ENCODE data around the gene COMMD6.
A peak's percentile ranks its signal among the peaks of the same experiment; 100 is the strongest.

Gene COMMD6

DNA sequence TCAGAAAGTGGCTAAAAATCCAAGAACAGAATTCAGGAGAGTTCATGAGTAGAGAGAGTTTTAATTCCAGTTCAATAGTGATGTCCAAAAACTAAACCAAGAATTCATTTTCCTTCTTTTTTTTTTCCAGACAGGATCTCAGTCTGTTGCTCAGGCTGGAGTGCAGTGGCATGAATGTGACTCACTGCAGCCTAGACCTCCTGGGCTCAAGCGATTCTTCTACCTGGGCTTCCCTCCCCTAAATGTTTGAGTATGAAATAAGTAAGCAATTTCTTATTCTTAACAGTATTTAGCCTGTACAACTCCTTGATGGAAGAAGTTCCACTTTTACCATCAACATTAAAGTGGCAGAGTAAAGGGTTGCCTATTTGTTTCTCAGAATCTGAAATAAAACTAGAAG is 3.8 kb downstream of the COMMD6 start:
- Histone ChIP-seq H3K4me3 (no peak overlapping the region), H4K20me1 (peaks cover 9% of the 10 kb centered on the region; the same call in 1 of the 2 replicates), H3K4me1 (peaks cover 42% of the 10 kb centered on the region), H3K27me3 (no peaks in the 10 kb centered on the region), H3K27ac (no peak overlapping the region), H3K4me2 (no peak overlapping the region), H3K9me3 (no peaks in the 10 kb centered on the region), H3K36me3 (peaks cover 39% of the 10 kb centered on the region), H3K9ac (no peak overlapping the region)
- TF ChIP-seq Cebpa-rat (IDR thresholded peaks at IDR 0.05), result no peak

GRCh38 chr13:75530549-75530961 is 7.1 kb downstream of the COMMD6 start:
- no peak for TF ChIP-seq Cebpa-rat (IDR thresholded peaks at IDR 0.05)
- peaks cover 23% of the 10 kb centered on the region for H3K4me1 ChIP-seq
- peaks cover 9% of the 10 kb centered on the region; the same call in 1 of the 2 replicates for H4K20me1 ChIP-seq
- peak overlapping the region; percentile 45; the same call in 1 of the 2 replicates for H3K4me2 ChIP-seq
- no peaks in the 10 kb centered on the region for H3K27me3 ChIP-seq
- peaks cover 55% of the 10 kb centered on the region for H3K36me3 ChIP-seq
- H3K9ac ChIP-seq, result no peak overlapping the region
- H3K9me3 ChIP-seq, result 0 out of 2 replicates have a peak, but pooled peaks cover 6% of the 10 kb centered on the region
- H3K27ac ChIP-seq, result no peak overlapping the region
- H3K4me3 ChIP-seq, result no peak overlapping the region

GRCh38 chr13:75521956-75522355 is 15.7 kb downstream of the COMMD6 start:
- no peak overlapping the region for H3K4me2 ChIP-seq
- H4K20me1 ChIP-seq, result no peaks in the 10 kb centered on the region
- peaks cover 22% of the 10 kb centered on the region for H3K36me3 ChIP-seq
- H3K9me3 ChIP-seq, result peaks cover 58% of the 10 kb centered on the region
- TF ChIP-seq Cebpa-rat (IDR thresholded peaks at IDR 0.05), result no peak
- no peak overlapping the region for H3K27ac ChIP-seq
- H3K4me3 ChIP-seq, result no peak overlapping the region
- H3K27me3 ChIP-seq, result no peaks in the 10 kb centered on the region
- no peaks in the 10 kb centered on the region for H3K4me1 ChIP-seq
- H3K9ac ChIP-seq, result no peak overlapping the region

DNA sequence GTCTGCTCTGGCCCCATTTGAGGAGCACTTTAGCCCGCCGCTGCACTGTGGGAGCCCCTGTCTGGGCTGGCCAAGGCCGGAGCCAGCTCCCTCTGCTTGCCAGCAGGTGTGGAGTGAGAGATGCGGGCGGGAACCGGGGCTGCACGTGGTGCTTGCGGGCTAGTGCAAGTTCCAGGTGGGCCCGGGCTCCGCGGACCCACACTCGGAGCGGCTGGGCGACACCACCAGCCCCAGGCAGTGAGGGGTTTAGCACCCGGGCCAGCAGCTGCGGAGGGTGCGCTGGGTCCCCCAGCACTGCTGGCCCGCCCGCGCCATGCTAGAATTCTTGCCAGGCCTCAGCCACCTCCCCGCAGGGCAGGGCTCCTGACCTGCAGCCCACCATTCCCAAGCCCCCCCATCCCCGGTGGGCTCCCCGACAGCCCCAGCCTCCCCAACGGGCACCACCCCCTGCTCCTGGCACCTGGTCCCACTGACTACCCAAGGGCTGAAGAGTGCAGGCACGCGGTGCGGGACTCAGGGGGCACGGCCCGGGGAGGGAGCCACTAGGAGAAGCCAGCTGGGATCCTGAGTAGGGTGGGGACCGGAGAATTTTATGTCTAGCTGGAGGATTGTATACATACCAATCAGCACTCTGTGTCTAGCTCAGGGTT is 19.1 kb downstream of the COMMD6 start:
- Histone ChIP-seq H3K27me3 (no peaks in the 10 kb centered on the region), H4K20me1 (no peaks in the 10 kb centered on the region), H3K9me3 (peaks cover 84% of the 10 kb centered on the region), H3K4me1 (peaks cover 20% of the 10 kb centered on the region), H3K36me3 (0 out of 2 replicates have a peak, but pooled peaks cover 4% of the 10 kb centered on the region), H3K9ac (no peak overlapping the region), H3K27ac (no peak overlapping the region), H3K4me3 (no peak overlapping the region), H3K4me2 (no peak overlapping the region)
- no peak for TF ChIP-seq Cebpa-rat (IDR thresholded peaks at IDR 0.05)

- Histone ChIP-seq H3K4me3 (peak overlapping the region; percentile 35; the same call in 1 of the 2 replicates), H3K27me3 (no peaks in the 10 kb centered on the region), H3K9ac (no peak overlapping the region), H3K27ac (no peak overlapping the region; the same call in 1 of the 2 replicates), H3K4me2 (peak overlapping the region; percentile 23), H4K20me1 (no peaks in the 10 kb centered on the region), H3K9me3 (peaks cover 62% of the 10 kb centered on the region), H3K4me1 (peaks cover 59% of the 10 kb centered on the region), H3K36me3 (no peaks in the 10 kb centered on the region)
- TF ChIP-seq Cebpa-rat (IDR thresholded peaks at IDR 0.05), result no peak
These were observed 23.3 kb downstream of the COMMD6 start for GRCh38 chr13:75514080-75514995.

GRCh38 chr13:75513271-75513670 is 24.4 kb downstream of the COMMD6 start:
- no peak overlapping the region for H3K4me3 ChIP-seq
- peak overlapping the region; percentile 68; the same call in 1 of the 2 replicates for H3K27ac ChIP-seq
- no peaks in the 10 kb centered on the region for H3K27me3 ChIP-seq
- H3K4me1 ChIP-seq, result peaks cover 69% of the 10 kb centered on the region
- H3K9ac ChIP-seq, result no peak overlapping the region
- no peaks in the 10 kb centered on the region for H3K36me3 ChIP-seq
- H3K4me2 ChIP-seq, result peak overlapping the region; percentile 80
- H3K9me3 ChIP-seq, result peaks cover 51% of the 10 kb centered on the region
- no peak for TF ChIP-seq Cebpa-rat (IDR thresholded peaks at IDR 0.05)
- no peaks in the 10 kb centered on the region for H4K20me1 ChIP-seq

DNA sequence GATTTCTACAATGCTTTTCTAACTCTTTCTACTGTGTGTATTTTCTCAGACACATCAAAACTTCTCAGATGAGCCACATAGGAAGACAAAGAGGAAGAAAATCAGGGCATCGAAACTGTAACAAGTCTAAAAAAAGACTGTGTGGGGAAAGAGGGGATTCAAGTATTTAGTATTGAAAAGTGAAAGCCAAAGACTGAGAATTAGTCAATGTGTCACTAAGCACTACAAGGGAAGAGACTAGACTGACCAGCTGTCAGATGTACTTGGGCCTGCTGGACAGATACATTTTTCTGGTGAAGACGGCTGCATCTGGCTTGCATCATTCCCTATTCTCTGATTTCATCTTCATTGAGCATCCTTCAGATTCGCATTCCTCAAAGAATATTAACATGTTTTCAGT is 25.4 kb downstream of the COMMD6 start:
- H3K27me3 ChIP-seq, result no peaks in the 10 kb centered on the region
- peaks cover 80% of the 10 kb centered on the region for H3K4me1 ChIP-seq
- peak overlapping the region; percentile 65; the same call in 1 of the 2 replicates for H3K9ac ChIP-seq
- no peak for TF ChIP-seq Cebpa-rat (IDR thresholded peaks at IDR 0.05)
- peak overlapping the region; percentile 68 for H3K27ac ChIP-seq
- H3K36me3 ChIP-seq, result no peaks in the 10 kb centered on the region
- peak overlapping the region; percentile 80 for H3K4me2 ChIP-seq
- peak overlapping the region; percentile 44; the same call in 1 of the 2 replicates for H3K4me3 ChIP-seq
- no peaks in the 10 kb centered on the region for H4K20me1 ChIP-seq
- H3K9me3 ChIP-seq, result peaks cover 46% of the 10 kb centered on the region

GRCh38 chr13:75511051-75511625 is 26.5 kb downstream of the COMMD6 start:
- Histone ChIP-seq H3K4me3 (no peak overlapping the region), H3K9ac (0 out of 2 replicates have a peak overlapping the region, but pooled peaks have one; percentile 65), H3K27me3 (no peaks in the 10 kb centered on the region), H3K36me3 (no peaks in the 10 kb centered on the region), H3K9me3 (peaks cover 37% of the 10 kb centered on the region), H3K4me1 (peaks cover 91% of the 10 kb centered on the region), H4K20me1 (no peaks in the 10 kb centered on the region), H3K4me2 (peak overlapping the region; percentile 80), H3K27ac (peak overlapping the region; percentile 68; the same call in 1 of the 2 replicates)
- TF ChIP-seq Cebpa-rat (IDR thresholded peaks at IDR 0.05), result no peak

DNA sequence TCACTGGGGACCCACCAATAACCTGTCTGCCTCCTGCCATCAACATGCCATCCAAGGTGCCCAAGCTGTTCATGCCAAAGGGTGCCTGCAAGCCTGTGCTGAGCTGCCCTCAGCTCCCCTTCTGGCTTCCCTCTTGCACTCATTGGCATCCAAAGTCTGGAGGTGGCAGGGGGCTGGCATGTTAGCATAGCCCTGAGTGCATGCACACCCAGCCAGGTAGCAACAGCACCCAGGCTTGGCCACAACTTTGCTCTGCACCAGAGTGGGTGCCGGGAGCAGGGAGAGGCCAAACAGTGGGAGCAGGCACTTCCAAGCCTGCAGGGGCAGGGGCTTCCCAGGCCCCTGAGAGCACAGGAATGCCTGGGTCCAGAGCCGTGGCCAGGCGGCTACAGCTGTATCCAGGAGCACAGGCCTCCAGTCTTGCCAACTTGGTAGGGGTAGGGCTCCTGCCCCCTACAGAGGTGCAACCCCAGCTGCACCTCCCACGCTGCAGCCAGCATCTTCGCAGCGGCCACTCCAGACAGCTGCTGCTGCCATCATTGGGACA is 29.6 kb downstream of the COMMD6 start:
- H3K9me3 ChIP-seq, result peaks cover 15% of the 10 kb centered on the region
- no peak for TF ChIP-seq Cebpa-rat (IDR thresholded peaks at IDR 0.05)
- peaks cover 77% of the 10 kb centered on the region for H3K4me1 ChIP-seq
- peak overlapping the region; percentile 67 for H3K4me2 ChIP-seq
- H3K9ac ChIP-seq, result no peak overlapping the region
- H4K20me1 ChIP-seq, result no peaks in the 10 kb centered on the region
- peak overlapping the region; percentile 64; the same call in 1 of the 2 replicates for H3K27ac ChIP-seq
- H3K4me3 ChIP-seq, result peak overlapping the region; percentile 23
- H3K27me3 ChIP-seq, result no peaks in the 10 kb centered on the region
- H3K36me3 ChIP-seq, result no peaks in the 10 kb centered on the region

Measured in BLaER1 (cell line).